ENCODE measurements around the gene ITIH1.

DNA sequence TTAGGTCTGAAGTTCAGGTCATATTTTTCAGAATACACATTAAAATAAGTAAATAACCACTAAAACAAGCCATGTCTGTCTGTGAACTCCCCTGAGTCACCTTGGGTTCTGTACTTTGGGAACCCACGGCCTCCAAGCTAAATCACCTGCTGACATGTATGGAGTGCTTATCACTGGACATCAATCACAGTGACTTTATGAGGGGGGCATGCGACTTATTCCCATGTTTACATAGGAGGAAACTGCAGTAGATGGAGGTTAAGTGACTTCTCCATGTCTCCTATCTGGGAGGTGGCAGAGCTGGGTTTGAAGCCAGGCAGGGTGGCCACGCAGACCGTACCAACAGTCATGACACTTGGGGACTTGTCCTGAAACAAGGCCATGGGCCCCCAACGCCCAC lies 45.0 kb downstream of the ITIH1 start:
- no peak for TF ChIP-seq EZH2phosphoT487 (IDR thresholded peaks at IDR 0.05; ENCODE audit: low read length)
- TF ChIP-seq, protein P1, sequence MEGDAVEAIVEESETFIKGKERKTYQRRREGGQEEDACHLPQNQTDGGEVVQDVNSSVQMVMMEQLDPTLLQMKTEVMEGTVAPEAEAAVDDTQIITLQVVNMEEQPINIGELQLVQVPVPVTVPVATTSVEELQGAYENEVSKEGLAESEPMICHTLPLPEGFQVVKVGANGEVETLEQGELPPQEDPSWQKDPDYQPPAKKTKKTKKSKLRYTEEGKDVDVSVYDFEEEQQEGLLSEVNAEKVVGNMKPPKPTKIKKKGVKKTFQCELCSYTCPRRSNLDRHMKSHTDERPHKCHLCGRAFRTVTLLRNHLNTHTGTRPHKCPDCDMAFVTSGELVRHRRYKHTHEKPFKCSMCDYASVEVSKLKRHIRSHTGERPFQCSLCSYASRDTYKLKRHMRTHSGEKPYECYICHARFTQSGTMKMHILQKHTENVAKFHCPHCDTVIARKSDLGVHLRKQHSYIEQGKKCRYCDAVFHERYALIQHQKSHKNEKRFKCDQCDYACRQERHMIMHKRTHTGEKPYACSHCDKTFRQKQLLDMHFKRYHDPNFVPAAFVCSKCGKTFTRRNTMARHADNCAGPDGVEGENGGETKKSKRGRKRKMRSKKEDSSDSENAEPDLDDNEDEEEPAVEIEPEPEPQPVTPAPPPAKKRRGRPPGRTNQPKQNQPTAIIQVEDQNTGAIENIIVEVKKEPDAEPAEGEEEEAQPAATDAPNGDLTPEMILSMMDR (IDR thresholded peaks at IDR 0.05; ENCODE audit: low read length): no peak

Data from MM.1S (cell line).